Aorta (tissue), 5 donors: ENCODE data around the gene CCT5. TPM values are rescaled to one million over a fixed set of nuclear protein-coding genes. Genes with fewer than 3 reads are reported as not detected.
"Not testable (repeated sequence)": the region's sequence is repeated elsewhere in the genome, so short reads cannot be mapped to it uniquely, and the experiment has no call there.

Experiments used
- ATAC-seq: fragments of 200-7000 bp; cut with Tn5 transposase; one replicate; pipeline ENCODE4 v1.9.1; 2022; ENCODE audit warnings: moderate library complexity; ENCODE audit not compliant: low FRiP score
- DNase-seq, 2 donors: peaks; one replicate each; pipeline ENCODE4 v3.0.0-alpha.2; 2020
- H3K27ac ChIP-seq, 2 donors: one replicate each; pipeline ENCODE4 v1.5.1; 2013; ENCODE audit warnings: low read length in 2 of 2, mild to moderate bottlenecking in 2 of 2, moderate library complexity in 2 of 2, control low read depth in 1 of 2, inconsistent platforms in 1 of 2, low read depth in 1 of 2
- H3K27me3 ChIP-seq, 2 donors: one replicate each; pipeline ENCODE4 v1.6.1; 2013; ENCODE audit warnings: control low read depth in 1 of 2, low read length in 1 of 2, mild to moderate bottlenecking in 1 of 2, moderate library complexity in 1 of 2; ENCODE audit not compliant: insufficient read depth in 2 of 2, control insufficient read depth in 1 of 2
- H3K36me3 ChIP-seq, 2 donors: one replicate each; pipeline ENCODE4 v1.6.1; 2013; ENCODE audit warnings: control low read depth in 1 of 2, low read length in 1 of 2, mild to moderate bottlenecking in 1 of 2; ENCODE audit not compliant: insufficient read depth in 2 of 2, control insufficient read depth in 1 of 2
- H3K4me1 ChIP-seq, 2 donors: one replicate each; pipeline ENCODE4 v1.6.1; 2013; ENCODE audit warnings: low read length in 2 of 2, control low read depth in 1 of 2, mild to moderate bottlenecking in 1 of 2, moderate library complexity in 1 of 2; ENCODE audit not compliant: insufficient read depth in 2 of 2, control insufficient read depth in 1 of 2
- H3K4me3 ChIP-seq, 2 donors: one replicate each; pipeline ENCODE4 v1.5.1; 2013; ENCODE audit warnings: low read length in 2 of 2, control low read depth in 1 of 2, mild to moderate bottlenecking in 1 of 2
- H3K9me3 ChIP-seq: one replicate; pipeline ENCODE4 v1.6.1; 2013; ENCODE audit warnings: mild to moderate bottlenecking, low read length; ENCODE audit not compliant: control insufficient read depth
- WGBS, 2 donors: extraction: QIAGEN DNeasy Blood & Tissue Kit; methylation state at CpG; one replicate each; pipeline ENCODE4 v1.1.7; 2013; 5-methylcytosine and 5-hydroxymethylcytosine counted together
- intact Hi-C, 2 donors: fragments of 100-400 bp; cut with DNase I; formaldehyde crosslinking; loops; one replicate each; pipeline versions ENCODE4 v1.14.2 to v1.15.0; 2022
- polyA plus RNA-seq, 2 donors: library from polyadenylated mRNA; stranded (reverse); fragments of 200-250 nt; gene quantifications; one replicate each; pipeline ENCODE4 v1.2.3, GENCODE V29; 2013
- total RNA-seq, 2 donors: library from RNA; stranded (reverse); fragmentation: NEBNext Ultra II Directional; extraction: Animal tissue kit (Norgen Biotek cat#: 25700); gene quantifications; one replicate each; pipeline ENCODE4 v1.2.1, GENCODE V29; 2021
- donor health status: healthy with polysubstance abuse.
- donor health status: Bipolar disorder and iron deficiency.
- donor health status: DM: no; HTN: no; CAD: no.
- donor health status: DM: no; HTN: no; CAD: no.
- donor health status: DM: yes; HTN: yes; CAD: no.

CCT5 gene
- total and polyA plus RNA-seq, 4 donors, result 72.1 to 104 (median 79.7) TPM

DNA sequence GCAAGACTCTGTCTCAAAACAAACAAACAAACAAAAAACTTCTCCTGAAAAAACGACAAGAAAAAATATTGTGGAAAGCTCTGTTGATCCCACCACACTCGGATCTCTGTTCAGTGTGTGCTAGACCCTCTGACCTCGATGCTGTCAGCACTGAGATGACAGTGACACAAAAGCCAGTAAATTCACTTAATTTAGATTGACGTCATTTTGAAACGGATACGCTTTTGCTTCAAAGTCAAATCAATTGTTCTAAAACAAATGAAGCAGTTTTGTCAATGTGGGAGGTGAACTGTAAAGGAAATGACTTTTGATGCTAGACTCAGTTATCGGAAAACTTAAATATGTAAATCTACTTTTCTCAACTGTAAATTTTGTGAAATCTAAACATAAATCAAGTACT lies 26.6 kb downstream of the CCT5 start:
- Histone ChIP-seq H3K27ac (no peak overlapping the region), H3K9me3 (peaks cover 1% of the 10 kb centered on the region), H3K27me3 (no peaks in the 10 kb centered on the region), H3K36me3 (no peaks in the 10 kb centered on the region), H3K4me1 (no peaks in the 10 kb centered on the region), H3K4me3 (no peak overlapping the region)
- intact Hi-C loops, result no loop called here
- no peak for DNase-seq
- no peak for ATAC-seq
- 72 to 79% methylated on average over 7 of the region's 7 CpGs for WGBS, 2 donors

DNA sequence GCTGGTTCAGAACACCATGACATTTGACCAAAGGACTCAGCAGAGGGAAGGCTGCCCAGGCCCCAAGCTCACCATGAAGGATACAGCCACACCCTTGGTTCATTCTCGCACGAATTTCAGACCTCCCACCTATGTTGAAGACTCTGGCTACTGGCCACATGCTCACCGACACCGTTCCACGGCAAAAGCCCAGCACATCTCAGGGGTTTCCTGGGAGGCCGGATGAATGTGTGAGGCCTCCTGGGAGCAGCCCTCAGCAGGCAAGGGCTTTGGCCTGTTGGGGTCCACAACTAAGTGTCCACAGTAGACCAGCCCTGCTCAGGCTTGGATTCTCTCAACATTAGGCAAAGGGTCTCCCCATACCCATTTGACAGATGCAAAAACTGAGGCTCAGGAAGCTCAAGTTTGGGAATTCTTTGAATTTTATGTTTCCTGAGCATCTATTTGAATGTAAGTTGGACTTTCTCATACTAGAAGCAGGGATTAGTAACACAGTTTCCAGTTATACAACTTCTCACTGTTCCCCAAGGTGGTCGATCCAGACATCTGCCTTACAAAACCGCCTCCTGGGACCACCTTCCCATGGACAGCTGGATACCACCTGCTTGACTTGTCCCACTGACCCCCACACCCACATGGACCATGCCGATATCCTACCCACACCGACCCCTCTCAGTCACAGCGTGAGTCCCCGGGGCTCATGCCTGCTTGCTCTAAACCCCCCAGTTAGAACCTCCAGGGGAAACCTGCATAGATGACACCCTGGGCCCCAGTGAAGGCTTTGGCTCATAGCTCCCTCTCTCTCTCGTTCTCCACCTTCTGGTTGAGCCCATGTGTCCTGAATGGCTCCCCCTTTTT lies 27.9 kb downstream of the CCT5 start:
- Histone ChIP-seq H3K4me1 (no peaks in the 10 kb centered on the region), H3K27me3 (no peaks in the 10 kb centered on the region), H3K9me3 (no peaks in the 10 kb centered on the region), H3K36me3 (no peaks in the 10 kb centered on the region), H3K27ac (no peak overlapping the region), H3K4me3 (no peak overlapping the region)
- intact Hi-C loops, result no loop called here
- no peak for ATAC-seq
- DNase-seq, result no peak
- WGBS, 2 donors, result 92 to 94% methylated on average over 13 of the region's 13 CpGs

GRCh38 chr5:10278658-10279279 lies 28.7 kb downstream of the CCT5 start:
- H3K4me3 ChIP-seq, result no peak overlapping the region
- WGBS, 2 donors, result 82 to 87% methylated on average over 12 of the region's 12 CpGs
- no peak for DNase-seq
- H3K27me3 ChIP-seq, result no peaks in the 10 kb centered on the region
- no peak overlapping the region for H3K27ac ChIP-seq
- no peaks in the 10 kb centered on the region for H3K36me3 ChIP-seq
- intact Hi-C loops, result no loop called here
- no peaks in the 10 kb centered on the region for H3K9me3 ChIP-seq
- no peak for ATAC-seq
- H3K4me1 ChIP-seq, result no peaks in the 10 kb centered on the region

DNA sequence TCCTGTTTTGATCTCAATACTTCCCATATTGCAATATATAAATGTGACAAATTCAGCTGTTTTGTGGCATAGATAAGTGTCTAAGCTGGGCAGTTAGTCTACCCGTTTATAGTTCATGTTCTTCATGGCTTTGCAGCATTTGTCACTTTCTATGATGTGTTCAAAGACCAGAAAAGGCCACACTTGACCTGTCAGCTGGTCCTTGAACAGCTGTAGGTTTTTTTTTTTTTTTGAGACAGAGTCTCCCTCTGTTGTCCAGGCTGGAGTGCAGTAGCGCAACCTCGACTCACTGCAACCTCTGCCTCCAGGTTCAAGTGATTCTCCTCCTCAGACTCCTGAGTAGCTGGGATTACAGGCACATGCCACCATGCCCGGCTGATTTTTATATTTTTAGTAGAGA lies 29.2 kb downstream of the CCT5 start:
- intact Hi-C loops, result no loop called here
- Histone ChIP-seq H3K4me3 (no peak overlapping the region), H3K27me3 (no peaks in the 10 kb centered on the region), H3K36me3 (no peaks in the 10 kb centered on the region), H3K4me1 (no peaks in the 10 kb centered on the region), H3K27ac (no peak overlapping the region), H3K9me3 (no peaks in the 10 kb centered on the region)
- ATAC-seq, result no peak
- DNase-seq, result no peak
- WGBS, 2 donors, result 89 to 92% methylated on average over 4 of the region's 4 CpGs

DNA sequence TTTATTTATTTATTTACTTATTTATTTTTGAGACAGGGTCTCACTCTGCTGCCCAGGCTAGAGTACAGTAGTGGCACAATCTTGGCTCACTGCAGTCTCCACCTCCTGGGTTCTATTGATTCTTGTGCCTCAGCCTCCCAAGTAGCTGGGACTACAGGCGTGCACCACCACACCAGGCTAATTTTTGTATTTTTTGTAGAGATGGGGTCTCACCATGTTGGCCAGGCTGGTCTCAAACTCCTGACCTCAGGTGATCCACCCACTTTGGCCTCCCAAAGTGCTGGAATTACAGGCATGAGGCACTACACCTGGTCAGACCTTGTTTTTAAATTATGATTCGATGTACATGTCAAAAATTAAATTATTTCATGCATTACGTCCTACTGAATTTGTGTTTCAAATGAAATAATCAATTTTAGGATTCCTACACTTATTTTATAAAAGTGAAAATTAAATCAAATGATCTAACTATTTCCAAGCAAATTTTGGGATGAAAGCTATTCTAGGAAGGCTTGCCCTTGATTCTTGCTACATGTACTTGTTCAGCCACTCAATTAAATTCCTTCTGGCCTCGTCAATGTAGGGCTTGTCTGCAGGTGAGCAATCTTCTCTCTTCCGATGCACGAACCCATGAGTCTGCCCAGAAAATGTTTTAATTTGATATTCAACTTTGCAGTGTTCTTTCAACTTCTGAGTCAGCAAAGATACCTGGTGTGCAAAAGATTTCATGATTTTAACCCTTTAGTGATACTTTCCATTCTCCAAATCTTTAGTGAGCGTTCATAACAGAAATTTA lies 30.0 kb downstream of the CCT5 start:
- H3K27me3 ChIP-seq, result no peaks in the 10 kb centered on the region
- H3K27ac ChIP-seq, result no peak overlapping the region
- no peaks in the 10 kb centered on the region for H3K9me3 ChIP-seq
- WGBS, 2 donors, result 81 to 87% methylated on average over 7 of the region's 7 CpGs
- no peak overlapping the region for H3K4me3 ChIP-seq
- H3K36me3 ChIP-seq, result no peaks in the 10 kb centered on the region
- no peak for ATAC-seq
- no peak for DNase-seq
- intact Hi-C loops, result loop anchor here (5.0 to 10.0 kb wide), 3 partner anchors 147 to 347 kb away; no protein-coding TSS in a partner anchor
- H3K4me1 ChIP-seq, result no peaks in the 10 kb centered on the region

- H3K27me3 ChIP-seq, result no peaks in the 10 kb centered on the region
- H3K4me3 ChIP-seq, result no peak overlapping the region
- intact Hi-C loops, result loop anchor here (5.0 to 10.0 kb wide), 3 partner anchors 143 to 343 kb away; no protein-coding TSS in a partner anchor
- ATAC-seq (peak; percentile 89), DNase-seq (peak; percentile 87 to 94)
- 20 to 21% methylated on average over 17 of the region's 17 CpGs for WGBS, 2 donors
- H3K27ac ChIP-seq, result no peak overlapping the region
- no peaks in the 10 kb centered on the region for H3K4me1 ChIP-seq
- H3K9me3 ChIP-seq, result no peaks in the 10 kb centered on the region
- no peaks in the 10 kb centered on the region for H3K36me3 ChIP-seq
These were observed 34.0 kb downstream of the CCT5 start for GRCh38 chr5:10283927-10284635.

DNA sequence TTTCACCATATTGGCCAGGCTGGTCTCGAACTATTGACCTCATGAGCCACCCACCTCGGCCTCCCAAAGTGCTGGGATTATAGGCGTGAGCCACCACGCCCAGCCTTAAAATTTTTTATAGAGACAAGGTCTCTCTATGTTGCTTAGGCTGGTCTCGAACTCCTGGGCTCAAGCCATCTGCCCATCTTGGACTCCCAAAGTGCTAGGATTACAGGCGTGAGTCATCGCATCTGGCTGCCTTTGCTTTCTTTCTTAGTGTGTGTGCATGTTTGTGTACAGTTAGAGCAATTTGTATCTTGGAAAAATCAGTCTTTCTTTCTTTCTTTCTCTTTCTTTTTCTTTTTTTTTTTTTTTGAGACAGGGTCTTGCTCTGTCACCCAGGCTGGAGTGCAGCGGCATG lies 35.3 kb downstream of the CCT5 start:
- intact Hi-C loops, result loop anchor here in 1 of 2 donors (5.0 to 10.0 kb wide), 3 partner anchors 117 to 339 kb away; no protein-coding TSS in a partner anchor
- not testable (repeated sequence) for H3K36me3 ChIP-seq, H3K4me1 ChIP-seq, H3K9me3 ChIP-seq, H3K27me3 ChIP-seq, H3K4me3 ChIP-seq, H3K27ac ChIP-seq, DNase-seq, ATAC-seq
- 84 to 87% methylated on average over 7 to 8 of the region's 8 CpGs for WGBS, 2 donors
